Neural cell (in vitro differentiated cells): ENCODE data around the gene AKAP6. TPM values are rescaled to one million over a fixed set of nuclear protein-coding genes. Genes with fewer than 3 reads are reported as not detected.

ENCODE experiments used
- H2AFZ ChIP-seq: fragments of 200-600, 300-800 bp; sonication (generic), shearing (Covaris generic); 2 replicates; pipeline ENCODE4 v1.6.0; 2014; ENCODE audit warnings: low read depth, mild to moderate bottlenecking, antibody characterized with exemption, low read length, moderate library complexity
- H3F3A ChIP-seq: fragments of 200-600 bp; shearing (Covaris generic); 2 replicates; pipeline ENCODE4 v1.6.1; 2016; ENCODE audit warnings: mild to moderate bottlenecking, moderate library complexity, mixed read lengths, antibody characterized with exemption, low read length; ENCODE audit not compliant: insufficient read depth, poor library complexity, severe bottlenecking
- H3K27ac ChIP-seq: fragments of 200-600, 300-800 bp; sonication (generic), shearing (Covaris generic); 2 replicates; pipeline ENCODE4 v1.5.1; 2014; ENCODE audit warnings: mild to moderate bottlenecking, low read length, moderate library complexity
- H3K27me3 ChIP-seq: fragments of 300-800, 200-600 bp; sonication (generic), shearing (Covaris generic); 2 replicates; pipeline ENCODE4 v1.6.0; 2014; ENCODE audit warnings: mild to moderate bottlenecking, low read depth, low read length, moderate library complexity; ENCODE audit not compliant: insufficient read depth
- H3K36me3 ChIP-seq: fragments of 300-800, 200-600 bp; sonication (generic), shearing (Covaris generic); 2 replicates; pipeline ENCODE4 v1.5.1; 2014; ENCODE audit warnings: mild to moderate bottlenecking, antibody characterized with exemption, low read length, moderate library complexity; ENCODE audit not compliant: insufficient read depth
- H3K4me2 ChIP-seq: fragments of 300-800, 200-600 bp; sonication (generic), shearing (Covaris generic); 2 replicates; pipeline ENCODE4 v1.6.0; 2014; ENCODE audit warnings: mild to moderate bottlenecking, low read length
- H3K4me3 ChIP-seq: fragments of 300-800, 200-600 bp; sonication (generic), shearing (Covaris generic); 2 replicates; pipeline ENCODE4 v1.5.1; 2014; ENCODE audit warnings: mild to moderate bottlenecking, low read length, moderate library complexity
- H3K79me2 ChIP-seq: fragments of 200-600 bp; shearing (Covaris generic); replicated peaks from 2 replicates; pipeline ENCODE4 v1.6.0; 2014; ENCODE audit warnings: mild to moderate bottlenecking, low read length, moderate library complexity; ENCODE audit not compliant: insufficient read depth
- H3K9ac ChIP-seq: fragments of 300-800, 200-600 bp; sonication (generic), shearing (Covaris generic); 2 replicates; pipeline ENCODE4 v1.6.1; 2016; ENCODE audit warnings: mild to moderate bottlenecking, low read length, mixed read lengths
- H3K9me2 ChIP-seq: fragments of 200-600 bp; shearing (Covaris generic); 2 replicates; pipeline ENCODE4 v1.6.1; 2016; ENCODE audit warnings: mild to moderate bottlenecking, low read length, mixed read lengths; ENCODE audit not compliant: insufficient read depth
- H3K9me3 ChIP-seq: fragments of 200-600, 300-800 bp; sonication (generic), shearing (Covaris generic); 2 replicates; pipeline ENCODE4 v1.6.1; 2016; ENCODE audit warnings: mild to moderate bottlenecking, mixed run types, low read length, moderate library complexity, mixed read lengths
- H4K20me1 ChIP-seq: fragments of 200-600 bp; shearing (Covaris generic); 2 replicates; pipeline ENCODE4 v1.6.1; 2016; ENCODE audit warnings: mild to moderate bottlenecking, mixed run types; ENCODE audit not compliant: insufficient read depth
- CTCF ChIP-seq: fragments of 450-650 bp; IDR thresholded peaks from 2 replicates; pipeline ENCODE4 v1.5.1; 2014; ENCODE audit warnings: antibody characterized with exemption, mild to moderate bottlenecking, moderate library complexity; ENCODE audit not compliant: poor library complexity, severe bottlenecking
- EP300 ChIP-seq: fragments of 450-650 bp; conservative IDR thresholded peaks from 2 replicates; pipeline ENCODE4 v1.6.1; 2014; ENCODE audit warnings: antibody characterized with exemption, mild to moderate bottlenecking, moderate library complexity; ENCODE audit not compliant: poor library complexity, severe bottlenecking
- EZH2 ChIP-seq: fragments of 200-600, 300-800 bp; shearing (Covaris generic), sonication (generic); IDR thresholded peaks from 2 replicates; pipeline ENCODE4 v1.6.1; 2014; ENCODE audit warnings: antibody characterized with exemption, low read length, borderline replicate concordance, mild to moderate bottlenecking; ENCODE audit not compliant: insufficient read depth, poor library complexity, severe bottlenecking
- MXI1 ChIP-seq: fragments of 450-650 bp; conservative IDR thresholded peaks from 2 replicates; pipeline ENCODE4 v1.6.1; 2014; ENCODE audit warnings: antibody characterized with exemption, mild to moderate bottlenecking; ENCODE audit not compliant: poor library complexity, severe bottlenecking
- POLR2AphosphoS5 ChIP-seq: IDR thresholded peaks from 2 replicates; pipeline ENCODE4 v1.6.1; 2012
- RAD21 ChIP-seq: fragments of 450-650 bp; conservative IDR thresholded peaks from 2 replicates; pipeline ENCODE4 v1.6.1; 2014; ENCODE audit warnings: antibody characterized with exemption, mild to moderate bottlenecking, moderate library complexity
- REST ChIP-seq: IDR thresholded peaks from 2 replicates; pipeline ENCODE4 v1.6.1; 2012; ENCODE audit warnings: borderline replicate concordance
- SMC3 ChIP-seq: fragments of 450-650 bp; conservative IDR thresholded peaks from 2 replicates; pipeline ENCODE4 v1.6.1; 2014; ENCODE audit warnings: antibody characterized with exemption, mild to moderate bottlenecking, moderate library complexity; ENCODE audit not compliant: poor library complexity
- TAF1 ChIP-seq: IDR thresholded peaks from 2 replicates; pipeline ENCODE4 v1.6.1; 2012; ENCODE audit warnings: low read depth
- polyA plus RNA-seq: library from polyadenylated mRNA; depleted of rRNA; stranded (reverse); fragments of >200 nt; gene quantifications from 2 replicates; pipeline ENCODE4 v1.2.3, GENCODE V29; 2014

AKAP6 gene
- polyA plus RNA-seq, 1 donor from 2014 or later = 15.8 TPM

GRCh38 chr14:32296366-32296765, 32.7 kb upstream of the AKAP6 start:
- H3K27ac ChIP-seq = no peak overlapping the region
- H3K9me2 ChIP-seq = no peaks in the 10 kb centered on the region
- no peaks in the 10 kb centered on the region for H3K27me3 ChIP-seq
- no peak overlapping the region for H3K4me3 ChIP-seq
- no peaks in the 10 kb centered on the region for H4K20me1 ChIP-seq
- no peak overlapping the region for H2AFZ ChIP-seq
- H3K9me3 ChIP-seq = no peaks in the 10 kb centered on the region
- H3K9ac ChIP-seq = no peak overlapping the region
- no peak for TF ChIP-seq MXI1
- TF ChIP-seq REST = no peak
- TF ChIP-seq SMC3 = no peak
- H3F3A ChIP-seq = no peaks in the 10 kb centered on the region
- H3K4me2 ChIP-seq = no peak overlapping the region
- H3K36me3 ChIP-seq = no peaks in the 10 kb centered on the region
- H3K79me2 ChIP-seq = no peaks in the 10 kb centered on the region

- Histone ChIP-seq H3K9me2 (no peaks in the 10 kb centered on the region), H3K79me2 (no peaks in the 10 kb centered on the region), H3K27me3 (no peaks in the 10 kb centered on the region), H2AFZ (no peak overlapping the region), H3F3A (no peaks in the 10 kb centered on the region), H3K4me2 (no peak overlapping the region), H3K4me3 (no peak overlapping the region), H3K27ac (no peak overlapping the region), H4K20me1 (no peaks in the 10 kb centered on the region), H3K9me3 (no peaks in the 10 kb centered on the region), H3K36me3 (no peaks in the 10 kb centered on the region), H3K9ac (no peak overlapping the region)
- TF ChIP-seq EZH2 (no peak), EP300 (no peak), CTCF (no peak), TAF1 (no peak), REST (no peak), POLR2AphosphoS5 (no peak), SMC3 (no peak), RAD21 (no peak), MXI1 (no peak)
Measured at GRCh38 chr14:32298346-32298745, 30.8 kb upstream of the AKAP6 start.
